NCI-H460 (cell line): ENCODE data around the gene PDE11A. TPM values are rescaled to one million over a fixed set of nuclear protein-coding genes. Genes with fewer than 3 reads are reported as not detected.

Experiments used
- DNase-seq: peaks from one replicate; pipeline ENCODE4 v3.0.0-alpha.2; 2016; ENCODE audit warnings: low read depth; ENCODE audit errors: extremely low read depth
- total RNA-seq: library from RNA; depleted of rRNA; stranded (reverse); fragments of >200 nt; shearing (Covaris generic); gene quantifications from 2 replicates; pipeline ENCODE4 v1.2.3, GENCODE V29; 2014

PDE11A gene
- total RNA-seq, 1 experiment from 2014 or later = 0.07 TPM

GRCh38 chr2:177678939-177679338 is 393.6 kb downstream of the PDE11A start:
- no peak for DNase-seq

- no peak for DNase-seq
These were observed 395.9 kb downstream of the PDE11A start for GRCh38 chr2:177676636-177677035.

GRCh38 chr2:177675825-177676224 is 396.8 kb downstream of the PDE11A start:
- no peak for DNase-seq

- DNase-seq = no peak
These were observed 397.2 kb downstream of the PDE11A start for GRCh38 chr2:177675350-177675821.

GRCh38 chr2:177673602-177674595 is 398.7 kb downstream of the PDE11A start:
- peak; percentile 30 for DNase-seq

- DNase-seq = no peak
These were observed 400.9 kb downstream of the PDE11A start for GRCh38 chr2:177671662-177672061.

- no peak for DNase-seq
These were observed 401.6 kb downstream of the PDE11A start for GRCh38 chr2:177670791-177671535.

GRCh38 chr2:177669625-177670330 is 402.8 kb downstream of the PDE11A start:
- no peak for DNase-seq

GRCh38 chr2:177669201-177669600 is 403.4 kb downstream of the PDE11A start:
- no peak for DNase-seq

GRCh38 chr2:177668617-177669016 is 404.0 kb downstream of the PDE11A start:
- no peak for DNase-seq

GRCh38 chr2:177667626-177668025 is 405.0 kb downstream of the PDE11A start:
- DNase-seq = no peak

GRCh38 chr2:177666408-177666807 is 406.2 kb downstream of the PDE11A start:
- DNase-seq = no peak

- no peak for DNase-seq
These were observed 406.6 kb downstream of the PDE11A start for GRCh38 chr2:177665948-177666347.

- DNase-seq = no peak
These were observed 407.2 kb downstream of the PDE11A start for GRCh38 chr2:177665328-177665727.

GRCh38 chr2:177662895-177663294 is 409.7 kb downstream of the PDE11A start:
- no peak for DNase-seq

- no peak for DNase-seq
These were observed 411.8 kb downstream of the PDE11A start for GRCh38 chr2:177660742-177661141.

GRCh38 chr2:177658309-177658708 is 414.3 kb downstream of the PDE11A start:
- DNase-seq = no peak

GRCh38 chr2:177651833-177652232 is 420.7 kb downstream of the PDE11A start:
- DNase-seq = no peak

- DNase-seq = no peak
These were observed 422.7 kb downstream of the PDE11A start for GRCh38 chr2:177649568-177650518.

GRCh38 chr2:177646791-177647190 is 425.8 kb downstream of the PDE11A start:
- no peak for DNase-seq
